GM21447 (cell line): ENCODE data around the gene FCGR3A.
A peak's percentile ranks its signal among the peaks of the same experiment; 100 is the strongest.
"Not testable (repeated sequence)": the region's sequence is repeated elsewhere in the genome, so short reads cannot be mapped to it uniquely, and the experiment has no call there.

Source experiments
- ATAC-seq: cut with Tn5 transposase; IDR thresholded peaks from one replicate; pipeline ENCODE4 v1.9.1; 2021; ENCODE audit not compliant: unreplicated experiment

Gene FCGR3A

DNA sequence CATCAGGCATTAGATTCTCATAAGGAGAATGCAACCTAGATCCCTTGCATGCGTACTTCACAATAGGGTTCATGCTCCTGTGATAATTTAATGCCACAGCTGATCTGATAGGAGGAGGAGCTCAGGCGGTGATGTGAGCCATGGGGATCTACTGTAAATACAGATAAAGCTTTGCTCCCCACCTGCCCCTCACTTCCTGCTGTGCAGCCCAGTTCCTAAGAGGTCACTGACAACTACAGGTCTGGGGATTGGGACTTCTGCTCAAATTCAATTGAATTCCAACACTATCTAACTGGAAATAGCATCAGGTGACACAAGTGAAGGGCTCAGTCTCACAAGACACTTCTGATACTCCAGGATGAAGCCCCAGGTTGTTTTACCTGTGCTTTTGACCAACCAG, 7.4 kb upstream of the FCGR3A start:
- ATAC-seq, result not testable (repeated sequence)

DNA sequence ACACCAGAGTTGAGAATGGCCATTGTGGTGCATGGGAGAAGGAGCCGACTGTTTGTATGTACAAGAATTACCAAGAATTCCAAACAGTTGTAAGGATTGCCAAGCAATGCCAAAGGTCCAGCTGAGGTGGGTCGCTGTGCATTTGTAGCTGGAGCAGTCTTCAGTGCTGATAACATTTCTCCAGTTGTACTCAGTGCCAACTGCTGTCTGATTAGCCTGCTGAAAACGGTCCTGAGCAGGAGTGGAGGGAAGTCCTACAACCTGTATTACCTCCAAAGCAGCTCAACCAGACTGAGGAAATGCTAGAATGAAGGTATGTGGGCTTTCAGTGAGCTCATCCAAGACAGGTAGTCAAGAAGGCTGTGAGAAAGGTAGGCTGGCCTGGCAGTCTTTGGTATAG, 6.5 kb upstream of the FCGR3A start:
- ATAC-seq, result not testable (repeated sequence)

DNA sequence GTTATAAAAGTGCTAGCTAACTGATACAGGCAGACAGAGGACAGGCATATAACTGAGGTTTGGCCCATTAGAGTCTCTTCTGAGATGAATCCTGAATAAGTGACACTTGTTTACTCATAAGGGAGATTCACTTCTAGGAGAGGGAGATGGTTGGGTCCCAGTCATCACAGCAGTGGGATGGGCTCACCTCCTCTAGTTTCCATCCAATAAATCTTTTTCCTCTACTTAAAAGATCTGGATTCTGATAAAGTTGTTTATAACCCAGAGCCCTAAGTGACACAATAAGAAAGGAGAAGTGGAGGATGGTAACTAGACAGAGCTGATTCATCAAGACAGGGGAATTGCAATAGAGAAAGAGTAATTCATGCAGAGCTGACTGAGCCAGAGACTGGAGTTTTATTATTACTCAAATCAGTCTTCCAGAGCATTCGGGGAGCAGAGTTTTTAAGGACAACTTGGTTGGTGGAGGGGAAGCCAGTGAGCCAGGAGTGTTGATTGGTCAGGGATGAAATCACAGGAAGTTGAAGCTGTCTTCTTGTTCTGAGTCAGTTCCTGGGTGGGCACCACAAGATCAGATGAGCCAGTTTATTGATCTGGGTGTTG, 5.3 kb upstream of the FCGR3A start:
- not testable (repeated sequence) for ATAC-seq

DNA sequence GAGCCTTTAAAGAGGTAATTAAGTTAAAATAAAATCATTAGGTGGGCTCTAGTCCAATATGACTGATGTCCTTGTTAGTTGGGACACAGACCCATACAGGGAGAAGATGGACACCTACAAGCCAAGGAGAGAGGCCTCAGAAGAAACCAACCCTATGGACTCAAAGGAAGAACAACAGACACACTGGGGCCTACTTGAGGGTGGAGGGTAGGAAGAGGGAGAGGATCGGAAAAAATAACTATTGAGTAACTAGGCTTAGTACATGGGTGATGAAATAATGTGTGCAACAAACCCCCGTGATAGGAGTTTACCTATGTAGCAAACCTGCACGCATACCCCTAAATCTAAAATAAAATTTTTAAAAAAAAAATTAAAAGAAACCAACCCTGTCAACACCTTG, 4.7 kb upstream of the FCGR3A start:
- not testable (repeated sequence) for ATAC-seq

DNA sequence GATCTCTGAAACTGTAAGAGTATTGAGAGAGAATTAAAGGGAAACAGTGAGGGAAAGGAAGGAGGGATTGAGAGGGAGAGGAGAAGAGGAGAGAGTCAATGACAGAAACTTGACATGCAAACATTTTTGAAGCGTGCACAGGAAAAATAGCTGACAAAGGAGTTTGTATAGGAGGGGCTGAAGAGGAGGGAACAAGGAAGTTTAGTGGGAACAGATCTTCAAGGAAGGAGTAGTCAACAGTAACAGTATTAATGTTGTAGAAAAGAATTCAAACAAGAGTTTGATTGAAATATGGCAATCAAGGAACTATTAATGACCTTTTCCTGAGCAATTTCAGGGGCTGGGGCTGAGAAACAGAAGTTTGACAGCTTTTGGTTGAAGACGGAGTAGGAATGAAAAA, 4.0 kb upstream of the FCGR3A start:
- ATAC-seq, result not testable (repeated sequence)

DNA sequence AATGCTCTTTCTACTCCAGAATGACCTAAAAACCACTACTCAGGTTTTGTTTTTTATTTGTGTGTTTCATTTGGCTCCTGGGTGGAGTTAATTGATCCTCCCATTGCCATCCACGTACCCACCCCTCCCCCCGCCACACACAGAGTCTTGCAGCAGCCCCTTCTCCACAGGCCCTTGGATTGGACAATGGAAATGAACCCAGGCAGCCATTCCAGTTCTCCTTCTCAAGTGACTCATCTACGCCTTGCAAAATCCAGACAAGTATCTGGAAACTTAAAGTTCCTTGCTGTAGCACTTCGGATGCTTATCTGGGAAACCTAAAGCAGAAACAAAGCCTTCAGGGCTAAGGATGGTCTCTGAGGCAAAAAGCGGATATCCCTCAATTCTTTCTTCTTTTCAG, 1.3 kb upstream of the FCGR3A start:
- ATAC-seq, result not testable (repeated sequence)

DNA sequence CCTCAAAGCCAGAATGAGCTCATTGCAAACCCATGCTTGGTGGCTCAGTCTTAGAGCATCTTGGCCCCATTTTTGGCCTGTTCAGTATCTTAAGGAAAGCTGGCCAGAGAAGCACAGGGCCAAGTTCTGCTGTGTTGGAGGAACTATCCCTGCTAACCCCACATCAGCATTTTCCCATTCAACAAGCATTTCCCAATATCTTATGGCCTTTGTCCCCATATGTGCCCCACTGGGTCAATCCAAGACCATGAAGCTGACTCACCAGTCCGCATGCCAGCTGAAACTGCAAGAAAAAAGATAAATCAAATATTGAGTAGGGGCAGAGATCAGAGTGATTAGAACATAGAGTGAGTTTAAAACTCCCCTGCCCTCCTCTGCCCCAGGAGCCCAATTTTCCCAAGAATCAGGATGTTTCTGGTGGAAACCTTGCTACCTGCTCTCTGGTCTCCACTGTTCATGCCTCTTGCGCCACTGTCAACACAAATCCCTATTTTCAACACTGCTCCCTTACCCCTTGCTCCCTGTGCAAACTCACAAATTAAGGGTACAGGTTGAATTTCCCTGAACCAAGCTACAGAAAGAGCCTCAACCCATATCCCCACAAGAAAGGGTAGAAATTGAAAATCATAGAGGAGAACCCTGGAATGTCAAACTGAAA, 740 bp downstream of the FCGR3A start:
- not testable (repeated sequence) for ATAC-seq

DNA sequence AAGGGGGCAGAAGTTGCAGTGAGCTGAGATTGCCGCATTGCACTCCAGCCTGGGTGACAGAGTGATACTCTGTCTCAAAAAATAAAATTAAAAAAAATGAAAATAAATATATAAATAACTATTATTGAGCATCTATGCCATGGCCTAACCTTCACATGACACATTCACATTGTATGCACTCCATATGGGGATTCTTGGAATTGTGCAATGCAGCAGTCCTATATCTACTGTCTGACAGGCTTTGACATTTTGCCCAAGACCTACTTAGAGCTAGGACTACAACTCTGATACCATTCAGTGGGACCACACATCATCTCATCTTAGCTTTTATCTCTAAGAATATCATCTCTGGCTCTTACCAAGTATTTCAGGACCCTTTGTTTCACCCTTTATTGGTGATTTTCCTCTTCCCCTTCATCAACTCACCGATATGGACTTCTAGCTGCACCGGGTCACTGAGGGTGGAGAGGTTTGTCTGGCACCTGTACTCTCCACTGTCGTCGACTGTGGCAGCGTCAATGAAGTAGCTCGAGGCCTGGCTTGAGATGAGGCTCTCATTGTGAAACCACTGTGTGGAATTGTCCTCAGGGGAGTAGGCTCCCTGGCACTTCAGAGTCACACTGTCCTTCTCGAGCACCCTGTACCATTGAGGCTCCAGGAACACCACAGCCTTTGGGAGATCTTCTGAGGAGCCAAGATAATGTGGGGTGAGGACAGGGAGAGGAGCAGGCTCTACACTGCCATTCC, 1.4 kb downstream of the FCGR3A start:
- not testable (repeated sequence) for ATAC-seq

DNA sequence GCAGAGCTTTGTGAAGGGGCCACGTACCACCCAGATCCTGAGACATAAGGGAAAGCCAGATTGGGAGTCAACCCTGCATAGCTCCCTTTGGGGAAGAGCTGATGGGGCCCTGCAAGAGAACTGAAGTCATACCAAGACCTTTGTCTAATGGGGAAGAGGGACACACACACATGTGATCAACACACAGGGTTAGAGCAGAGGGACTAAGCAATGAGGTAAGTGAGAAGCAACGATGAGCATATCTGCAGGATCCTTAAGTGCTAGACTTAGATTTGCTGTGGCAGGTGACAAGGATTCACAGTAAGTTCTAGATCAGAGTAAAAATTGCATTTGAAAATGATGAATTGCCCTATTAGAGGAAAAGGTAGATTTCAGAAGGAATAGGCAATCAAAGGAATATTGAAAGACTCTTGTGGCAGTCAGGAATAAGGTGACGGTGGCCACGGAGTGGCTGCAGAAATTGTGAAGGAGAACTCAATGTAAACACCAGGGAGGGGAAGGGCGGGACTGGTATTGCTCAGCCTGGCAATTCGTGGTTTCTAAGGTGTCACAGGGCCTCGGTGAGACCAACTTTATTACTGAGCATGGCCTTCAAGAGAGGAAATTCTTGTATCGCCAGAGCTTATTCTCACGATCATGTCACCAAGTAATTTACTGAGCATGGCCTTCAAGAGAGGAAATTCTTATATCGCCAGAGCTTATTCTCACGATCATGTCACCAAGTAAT, 4.5 kb downstream of the FCGR3A start:
- not testable (repeated sequence) for ATAC-seq

DNA sequence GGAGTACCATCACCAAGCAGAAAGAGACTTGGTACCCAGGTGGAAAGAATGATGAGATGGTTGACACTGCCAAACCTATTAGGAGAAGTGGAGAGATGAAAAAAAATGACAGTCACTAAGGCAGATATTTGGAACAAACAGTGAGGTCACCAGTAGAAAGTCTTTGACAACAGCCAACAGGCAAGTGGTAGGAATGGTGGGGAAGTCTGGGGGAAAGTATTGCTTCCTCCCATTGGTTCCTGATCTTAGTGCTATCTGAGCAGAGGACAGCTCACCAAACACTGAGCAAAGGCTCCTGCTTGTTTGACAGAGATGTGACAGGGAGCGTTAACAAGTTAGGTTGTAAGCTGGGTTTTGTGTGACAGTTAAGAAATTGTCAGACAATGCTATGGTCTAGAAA, 6.5 kb downstream of the FCGR3A start:
- ATAC-seq, result not testable (repeated sequence)

DNA sequence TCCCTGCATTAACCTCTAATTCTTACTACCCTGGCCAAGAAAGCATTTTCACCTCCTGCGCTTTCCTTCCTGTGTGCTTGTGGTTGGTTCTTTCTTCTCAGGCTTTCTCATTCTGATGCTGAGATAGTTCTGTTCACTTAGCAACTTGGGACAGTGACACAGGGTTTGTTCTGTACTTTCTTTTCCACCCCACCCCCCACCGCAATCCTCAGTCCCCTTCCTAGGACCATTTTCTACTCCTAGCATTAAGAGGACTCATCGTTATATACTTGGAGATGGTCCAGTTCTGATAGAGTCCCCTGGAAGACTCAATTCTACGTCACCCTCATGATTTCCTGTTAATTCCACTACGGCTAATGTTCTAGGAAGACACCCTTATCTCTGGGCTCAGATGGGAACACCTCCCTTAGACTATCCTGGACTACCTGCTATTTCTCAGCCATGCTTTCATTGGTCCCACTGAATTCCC, 7.5 kb downstream of the FCGR3A start:
- ATAC-seq, result peak; percentile 72

DNA sequence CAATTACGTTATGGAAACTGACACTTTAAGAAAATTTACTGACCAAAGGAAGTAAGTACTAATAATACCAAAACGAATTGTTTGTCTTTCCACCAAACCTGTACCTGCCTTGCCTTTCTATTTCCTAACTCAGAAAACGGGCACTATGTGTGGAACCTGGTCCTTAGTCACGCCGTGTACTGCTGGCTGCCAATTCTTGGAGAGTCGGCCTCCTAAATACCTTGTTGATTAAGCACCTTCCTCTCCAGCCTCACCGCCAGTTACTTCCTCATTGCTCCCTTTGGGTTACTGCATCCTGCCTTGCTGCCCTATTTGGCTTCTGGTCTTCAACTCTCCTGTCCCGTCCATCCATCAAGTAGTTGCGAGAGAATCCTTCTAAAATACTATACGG, 9.1 kb downstream of the FCGR3A start:
- not testable (repeated sequence) for ATAC-seq

DNA sequence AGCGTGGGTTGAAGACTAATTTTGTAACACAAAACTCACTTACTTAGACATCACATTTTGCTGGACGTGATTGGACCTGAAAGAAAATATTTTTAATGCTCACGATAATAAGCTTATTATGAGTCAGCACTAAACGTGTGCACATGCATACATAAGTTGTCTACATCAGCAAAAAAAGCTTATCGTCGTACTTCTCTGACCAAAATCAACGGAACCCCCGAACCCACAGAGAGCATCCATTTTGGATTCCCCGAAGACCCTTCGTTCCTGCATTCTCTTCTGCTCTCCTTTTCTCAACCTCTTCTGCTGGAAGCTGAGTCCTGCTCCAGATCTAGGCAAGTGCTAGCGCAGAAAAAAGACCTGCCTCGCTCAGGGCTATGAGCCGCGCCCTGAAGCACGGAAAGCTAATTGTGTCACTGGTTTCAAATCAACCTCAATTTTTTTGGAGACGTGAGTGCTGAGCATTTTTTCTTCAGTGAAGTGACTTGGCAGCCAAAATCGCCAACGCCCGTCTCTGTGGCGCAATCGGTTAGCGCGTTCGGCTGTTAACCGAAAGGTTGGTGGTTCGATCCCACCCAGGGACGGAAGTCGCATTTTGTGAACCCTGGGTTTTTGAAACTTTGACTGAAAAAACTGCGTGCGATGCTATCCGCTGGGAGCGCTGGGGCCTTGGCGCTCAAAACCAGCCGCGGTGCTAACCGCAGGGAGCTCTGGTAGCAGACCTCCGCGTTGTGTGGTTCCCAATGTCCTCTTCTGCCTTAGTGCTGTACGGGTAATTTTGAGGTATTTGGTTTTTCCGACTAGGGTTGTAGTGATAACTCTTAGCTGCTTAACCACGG, 9.7 kb downstream of the FCGR3A start:
- ATAC-seq, result peak; percentile 50

DNA sequence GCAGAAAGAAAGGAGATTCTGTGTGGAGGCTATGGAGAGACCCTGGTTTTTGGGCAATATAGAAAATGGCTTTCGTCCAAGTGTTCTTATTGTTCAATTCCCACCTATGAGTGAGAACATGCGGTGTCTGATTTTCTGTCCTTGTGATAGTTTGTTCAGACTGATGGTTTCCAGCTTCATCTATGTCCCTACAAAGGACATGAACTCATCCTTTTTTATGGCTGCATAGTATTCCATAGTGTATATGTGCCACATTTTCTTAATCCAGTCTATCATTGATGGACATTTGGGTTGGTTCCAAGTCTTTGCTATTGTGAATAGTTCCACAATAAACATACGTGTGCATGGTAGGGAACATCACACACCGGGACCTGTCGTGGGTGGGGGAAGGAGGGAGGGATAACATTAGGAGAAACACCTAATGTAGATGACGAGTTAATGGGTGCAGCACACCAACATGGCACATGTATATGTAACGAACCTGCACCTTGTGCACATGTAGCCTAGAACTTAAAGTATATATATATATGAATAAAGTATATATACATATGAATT, 10.6 kb downstream of the FCGR3A start:
- ATAC-seq, result not testable (repeated sequence)

DNA sequence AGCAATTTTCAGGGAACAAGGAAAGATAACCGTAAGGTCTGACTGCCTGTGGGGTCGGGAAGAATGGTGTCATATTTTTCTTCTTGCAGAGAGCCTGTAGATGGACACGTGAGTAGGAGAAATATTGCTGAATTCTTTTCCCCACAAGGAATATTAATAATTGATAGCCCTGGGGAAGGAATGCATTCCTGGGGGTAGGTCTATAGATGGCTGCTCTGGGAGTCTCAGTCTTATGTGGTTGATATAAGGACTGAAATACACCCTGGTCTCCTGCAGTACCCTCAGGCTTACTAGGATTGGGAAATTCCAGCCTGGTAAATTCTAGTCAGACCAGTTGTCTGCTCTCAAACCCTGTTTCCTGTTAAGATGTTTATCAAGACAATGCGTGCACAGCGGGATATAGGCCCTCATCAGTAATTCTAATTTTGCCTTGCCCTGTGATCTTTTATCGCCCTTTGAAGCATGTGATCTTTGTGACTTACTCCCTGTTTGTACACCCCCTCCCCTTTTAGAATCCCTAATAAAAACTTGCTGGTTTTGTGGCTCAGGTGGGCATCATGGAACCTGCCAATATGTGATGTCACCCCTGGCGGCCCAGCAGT, 12.4 kb downstream of the FCGR3A start:
- not testable (repeated sequence) for ATAC-seq

DNA sequence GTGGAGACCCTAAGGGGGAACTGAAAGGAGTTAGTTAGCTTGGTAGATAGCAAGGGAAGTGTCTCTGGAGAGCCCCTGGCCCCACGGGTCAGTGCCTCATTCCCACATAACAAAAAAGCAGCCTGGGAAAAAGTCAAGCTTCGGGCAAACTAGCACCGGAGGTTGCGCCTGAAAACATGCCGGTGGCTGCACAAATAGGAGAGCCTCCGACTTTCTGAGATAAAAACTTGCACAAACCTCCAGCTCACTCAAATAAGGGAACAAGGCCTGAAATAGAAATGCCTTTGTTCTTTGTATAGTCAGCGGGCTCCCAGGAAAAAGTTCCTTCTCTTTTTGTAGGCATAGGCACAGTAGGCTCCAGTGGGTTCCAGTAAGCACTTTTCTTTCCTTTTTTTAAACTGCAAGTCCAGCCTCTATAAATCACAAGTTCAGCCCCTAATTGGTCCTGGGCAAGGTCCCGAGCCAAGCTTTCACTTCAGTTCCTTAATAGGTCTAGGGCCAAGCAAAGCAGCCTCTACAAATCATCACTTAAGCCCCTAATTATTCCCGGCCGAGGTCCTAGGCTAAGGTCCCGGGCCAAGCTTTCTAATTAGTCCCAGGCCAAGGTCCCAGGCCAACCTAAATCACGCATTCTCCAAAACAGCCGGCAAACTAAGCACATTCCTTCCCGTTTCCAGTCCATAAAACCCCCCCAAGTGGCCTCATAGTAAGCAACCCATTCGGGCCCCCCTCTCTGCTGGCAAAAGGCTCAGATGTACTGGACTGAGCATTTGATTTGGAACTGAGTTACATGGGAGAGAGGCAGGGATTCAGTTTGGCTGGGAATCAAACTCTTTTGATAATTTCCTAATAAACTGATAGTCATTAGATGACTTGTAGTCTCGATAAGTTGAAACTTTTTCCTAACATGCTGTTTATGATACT, 16.7 kb downstream of the FCGR3A start:
- not testable (repeated sequence) for ATAC-seq

DNA sequence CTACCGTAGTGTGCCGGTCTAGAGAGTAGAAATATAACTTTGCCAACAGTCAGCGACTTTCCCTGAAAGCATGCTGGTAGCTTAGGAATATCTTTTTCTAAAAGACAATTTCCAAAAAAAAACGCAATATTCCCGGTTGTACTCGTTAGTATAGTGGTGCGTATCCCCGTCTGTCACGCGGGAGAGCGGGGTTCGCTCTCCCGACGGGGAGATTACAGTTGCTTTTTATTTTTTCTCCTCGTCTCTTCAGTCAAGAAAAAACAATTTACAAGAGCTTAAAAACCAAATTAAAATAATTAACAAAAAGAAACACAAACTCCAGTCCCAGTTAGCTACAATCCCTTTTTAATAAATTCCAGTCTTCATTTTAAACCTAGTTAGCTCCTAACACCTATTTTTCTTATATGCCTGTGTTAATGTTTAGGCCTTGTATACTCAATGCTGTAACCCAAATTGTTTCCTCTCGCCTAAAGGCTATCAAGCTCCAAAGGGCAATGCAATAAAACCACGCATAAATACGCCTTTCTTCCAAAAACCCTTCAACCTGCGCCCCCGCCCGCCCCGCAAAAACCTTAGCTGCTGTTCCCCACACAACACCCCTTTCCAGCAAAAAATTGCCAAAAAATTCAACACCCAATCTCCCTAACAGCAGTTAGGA, 17.5 kb downstream of the FCGR3A start:
- ATAC-seq, result no peak
